HepG2 (cell line): Measurements from ENCODE around the gene ELMOD3. TPM values are rescaled to one million over a fixed set of nuclear protein-coding genes. Genes with fewer than 3 reads are reported as not detected.

Experiments used
- AFF4 ChIP-seq: sonication (generic); formaldehyde crosslinking; IDR thresholded peaks from 2 replicates; pipeline ENCODE4 v1.4.0; 2020; ENCODE audit warnings: missing genetic modification reagents
- ARID3A ChIP-seq: IDR thresholded peaks from 2 replicates; pipeline ENCODE4 v1.6.1; 2012; ENCODE audit warnings: low read depth, low read length, improper control_type of control experiment
- CENPX ChIP-seq: sonication (generic); formaldehyde crosslinking; IDR thresholded peaks from 2 replicates; pipeline ENCODE4 v1.9.0; 2021; ENCODE audit warnings: mild to moderate bottlenecking, missing genetic modification reagents, moderate library complexity
- E2F2 ChIP-seq: sonication (generic); formaldehyde crosslinking; IDR thresholded peaks from 2 replicates; pipeline ENCODE4 v1.4.0; 2020; ENCODE audit warnings: missing genetic modification reagents, borderline replicate concordance
- ELF4 ChIP-seq: sonication (generic); formaldehyde crosslinking; IDR thresholded peaks from 2 replicates; pipeline ENCODE4 v1.5.0; 2020; ENCODE audit warnings: missing genetic modification reagents, mild to moderate bottlenecking, moderate library complexity, borderline replicate concordance
- HCFC1 ChIP-seq: fragments of 150-350 bp; IDR thresholded peaks from 2 replicates; pipeline ENCODE4 v1.6.1; 2014; ENCODE audit warnings: low read depth, low read length
- HMGXB4 ChIP-seq, 2 experiments: sonication (generic) in 1 of 2; formaldehyde crosslinking in 1 of 2; IDR thresholded peaks; 2 replicates each; pipeline versions ENCODE4 v1.4.0 to v1.6.1; 2018 to 2020; ENCODE audit warnings: missing genetic modification reagents in 2 of 2, borderline replicate concordance in 1 of 2, low read depth in 1 of 2, mild to moderate bottlenecking in 1 of 2, missing biosample characterization in 1 of 2
- IKZF1 ChIP-seq: fragments of 450-650 bp; IDR thresholded peaks from 2 replicates; pipeline ENCODE4 v1.7.1; 2016
- ISX ChIP-seq: sonication (generic); formaldehyde crosslinking; conservative IDR thresholded peaks from 2 replicates; pipeline ENCODE4 v1.5.0; 2020; ENCODE audit warnings: missing genetic modification reagents
- MLX ChIP-seq: IDR thresholded peaks from 2 replicates; pipeline ENCODE4 v1.6.1; 2016
- PCBP1 ChIP-seq: fragments of 200-400 bp; formaldehyde crosslinking; IDR thresholded peaks from 2 replicates; pipeline ENCODE4 v1.6.1; 2017; ENCODE audit warnings: mild to moderate bottlenecking, low read depth, low read length, borderline replicate concordance
- POLR2G ChIP-seq: fragments of 200-400 bp; formaldehyde crosslinking; IDR thresholded peaks from 2 replicates; pipeline ENCODE4 v1.6.1; 2018; ENCODE audit warnings: mild to moderate bottlenecking, low read depth, low read length, moderate library complexity
- ZC3H13 ChIP-seq: sonication (generic); formaldehyde crosslinking; IDR thresholded peaks from 2 replicates; pipeline ENCODE4 v1.8.1; 2023; ENCODE audit warnings: mild to moderate bottlenecking, missing genetic modification reagents, moderate library complexity
- ZNF34 ChIP-seq: sonication (generic); formaldehyde crosslinking; IDR thresholded peaks from 2 replicates; pipeline ENCODE4 v1.4.0; 2020; ENCODE audit warnings: mild to moderate bottlenecking, missing genetic modification reagents, borderline replicate concordance
- ZNF414 ChIP-seq: sonication (generic); formaldehyde crosslinking; IDR thresholded peaks from 2 replicates; pipeline ENCODE4 v1.5.0; 2020; ENCODE audit warnings: missing genetic modification reagents
- ZNF570 ChIP-seq: sonication (generic); formaldehyde crosslinking; IDR thresholded peaks from 2 replicates; pipeline ENCODE4 v1.4.0; 2020; ENCODE audit warnings: mild to moderate bottlenecking, missing genetic modification reagents, borderline replicate concordance
- ZNF7 ChIP-seq: IDR thresholded peaks from 2 replicates; pipeline ENCODE4 v1.6.1; 2016; ENCODE audit warnings: missing biosample characterization, missing genetic modification reagents
- ZNF766 ChIP-seq: sonication (generic); formaldehyde crosslinking; IDR thresholded peaks from 2 replicates; pipeline ENCODE4 v1.5.0; 2020; ENCODE audit warnings: missing genetic modification reagents, borderline replicate concordance
- ZSCAN29 ChIP-seq: sonication (generic); formaldehyde crosslinking; conservative IDR thresholded peaks from 2 replicates; pipeline ENCODE4 v1.4.0; 2020; ENCODE audit warnings: mild to moderate bottlenecking, missing genetic modification reagents
- polyA plus RNA-seq, 8 experiments: library from polyadenylated mRNA; depleted of rRNA in 3 of 8; stranded (reverse) in 7 of 8; unstranded in 1 of 8; fragments of >200 nt; fragmentation: Illumina TruSeq in 4 of 8; extraction: Trizol in 4 of 8; gene quantifications; 2 replicates each; pipeline versions ENCODE4 v1.2.1 to v1.2.3, GENCODE V29; 2011 to 2016; ENCODE audit warnings: low read depth in 4 of 8, missing spikeins in 1 of 8, mixed read lengths in 1 of 8; ENCODE audit not compliant: insufficient read depth in 1 of 8
- total RNA-seq, 5 experiments: library from RNA; depleted of rRNA; stranded (reverse); fragments of >200 nt; fragmentation: Illumina TruSeq; extraction: Trizol; gene quantifications; 2 replicates each; pipeline ENCODE4 v1.2.3, GENCODE V29; 2016; ENCODE audit warnings: low read depth in 1 of 5

ELMOD3 gene
- total and polyA plus RNA-seq, 2 of the 13 experiments (the other 11 are each of a cell fraction or from before 2014, with no cell fraction given), result 13.3 to 19.5 TPM

GRCh38 chr2:85420536-85421259, 66.1 kb downstream of the ELMOD3 start (continued):
- TF ChIP-seq MLX (CRISPR knock-in tag) (no peak), HCFC1 (no peak), CENPX (no peak), IKZF1 (no peak), AFF4 (CRISPR knock-in tag) (no peak), ZNF570 (no peak), ISX (CRISPR knock-in tag) (no peak), ZNF7 (CRISPR knock-in tag) (0 out of 2 replicates have a peak, but pooled peaks have one; percentile 28), ZC3H13 (CRISPR knock-in tag) (no peak), ZSCAN29 (CRISPR knock-in tag) (no peak), ELF4 (CRISPR knock-in tag) (no peak), PCBP1 (no peak), ZNF34 (CRISPR knock-in tag) (peak; percentile 42; the same call in 1 of the 2 replicates), ARID3A (peak; percentile 27; the same call in 1 of the 2 replicates), ZNF766 (CRISPR knock-in tag) (no peak), ZNF414 (CRISPR knock-in tag) (no peak; the same call in 1 of the 2 replicates), POLR2G (no peak; the same call in 1 of the 2 replicates), E2F2 (no peak), HMGXB4 (CRISPR knock-in tag; IDR thresholded peaks at IDR 0.05; ENCODE audit: borderline replicate concordance in 1 of 2, low read depth in 1 of 2) (peak; percentile 85 to 93)
